ENCODE data around the gene MYL3.

DNA sequence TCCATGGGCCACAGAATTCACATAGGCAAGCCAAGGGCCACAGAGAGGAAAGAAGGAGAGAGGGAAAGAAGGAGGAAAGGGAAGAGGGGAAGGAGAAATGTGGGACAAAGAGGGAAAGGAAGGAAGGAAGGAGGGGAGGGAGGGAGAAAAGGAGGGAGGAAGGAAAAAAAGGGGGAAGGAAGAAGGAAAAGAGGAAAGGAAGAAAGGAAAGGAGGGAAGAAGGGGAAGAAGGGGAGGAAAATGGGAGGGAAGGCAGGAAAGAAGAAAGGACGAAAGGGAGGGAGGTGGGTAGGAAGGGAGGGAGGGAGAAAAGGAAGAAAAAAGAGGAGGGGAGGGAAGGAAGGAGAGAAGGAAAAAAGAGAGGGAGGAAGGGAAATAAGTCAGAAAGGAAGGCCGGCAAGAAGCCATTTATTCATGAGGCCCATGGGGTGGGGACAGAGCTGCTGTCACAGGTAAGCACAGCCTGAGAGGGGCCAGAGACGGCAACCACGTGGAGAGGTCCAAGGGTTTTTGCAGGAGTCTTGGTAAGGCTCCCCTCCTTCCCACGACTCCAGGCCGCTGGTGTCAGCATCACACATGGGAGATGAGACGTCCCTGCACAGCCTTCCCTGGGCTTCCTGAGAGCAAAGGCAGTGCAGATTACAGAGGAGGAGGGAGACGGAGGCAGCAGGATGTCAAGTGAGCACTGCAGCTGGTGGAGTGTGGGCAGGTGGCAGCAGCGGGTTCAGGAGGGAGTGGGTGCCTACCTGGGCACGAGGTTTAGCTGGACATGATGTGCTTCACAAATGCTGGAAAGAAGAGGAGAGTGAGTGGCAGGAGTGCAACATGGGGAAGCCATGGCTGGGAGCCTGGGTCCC lies 5.5 kb downstream of the MYL3 start:
- TF ChIP-seq CTCF (conservative IDR thresholded peaks at IDR 0.05; ENCODE audit: low read depth in 2 of 2): no peak
- no peak for TF ChIP-seq REST (IDR thresholded peaks at IDR 0.05; ENCODE audit: unreplicated experiment)
